Measurements from ENCODE around the gene ZNF892. TPM values are rescaled to one million over a fixed set of nuclear protein-coding genes. Genes with fewer than 3 reads are reported as not detected.

Gene ZNF892
- total RNA-seq, 2 experiments from 2014 or later, result 0.82 to 1.1 TPM

GRCh38 chr2:95179451-95179850 is 27.9 kb upstream of the ZNF892 start:
- CTCF ChIA-PET, result no interaction called here
- POLR2A ChIA-PET, result no interaction called here
- H3K9me3 Mint-ChIP-seq, result peaks cover 17% of the 10 kb centered on the region

DNA sequence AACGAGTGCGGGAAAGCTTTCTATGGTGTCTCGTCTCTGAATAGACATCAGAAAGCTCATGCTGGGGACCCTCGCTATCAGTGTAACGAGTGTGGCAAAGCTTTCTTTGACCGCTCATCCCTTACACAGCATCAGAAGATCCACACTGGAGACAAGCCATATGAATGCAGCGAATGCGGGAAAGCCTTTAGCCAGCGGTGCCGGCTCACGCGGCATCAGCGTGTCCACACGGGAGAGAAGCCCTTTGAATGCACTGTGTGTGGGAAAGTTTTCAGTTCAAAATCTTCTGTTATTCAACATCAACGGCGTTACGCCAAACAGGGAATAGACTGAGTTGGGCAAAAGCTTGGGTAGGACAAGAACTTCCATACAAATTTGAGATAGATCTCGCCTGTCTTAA is 25.5 kb upstream of the ZNF892 start:
- H3K4me1 Mint-ChIP-seq (ENCODE audit: low read depth), result no peaks in the 10 kb centered on the region
- CTCF ChIA-PET, result no interaction called here
- no peaks in the 10 kb centered on the region for H3K27me3 ChIP-seq (ENCODE audit: control insufficient read depth in 1 of 2, insufficient read depth in 2 of 2, low read length in 2 of 2)
- DNase-seq (no peak), ATAC-seq (ENCODE audit: poor library complexity) (no peak)
- peaks cover 25% of the 10 kb centered on the region for H3K9me3 Mint-ChIP-seq
- H3K4me1 ChIP-seq (ENCODE audit: insufficient read depth, low read length), result no peaks in the 10 kb centered on the region
- H3K9me3 ChIP-seq (ENCODE audit: control insufficient read depth in 1 of 2, insufficient read depth in 1 of 2, low read length in 2 of 2), result peaks cover 19 to 38% of the 10 kb centered on the region in 2 experiments
- H3K36me3 Mint-ChIP-seq (ENCODE audit: low read depth), result peaks cover 82% of the 10 kb centered on the region
- H3K27ac Mint-ChIP-seq, result no peak overlapping the region
- H3K27me3 Mint-ChIP-seq, result no peaks in the 10 kb centered on the region
- no peak overlapping the region for H3K4me3 Mint-ChIP-seq
- no peak overlapping the region for H3K4me3 ChIP-seq (ENCODE audit: low read length)
- H3K27ac ChIP-seq (ENCODE audit: low read depth in 1 of 2, low read length in 2 of 2), result no peak overlapping the region
- H3K36me3 ChIP-seq (ENCODE audit: insufficient read depth, low read length), result peaks cover 45% of the 10 kb centered on the region
- intact Hi-C loops (cut with DNase I, micrococcal nuclease), result no loop called here
- no peak for TF ChIP-seq CTCF (IDR thresholded peaks at IDR 0.05)
- POLR2A ChIA-PET, result no interaction called here

More at GRCh38 chr2:95179451-95179850, 27.9 kb upstream of the ZNF892 start:
- no peaks in the 10 kb centered on the region for H3K4me1 ChIP-seq (ENCODE audit: insufficient read depth, low read length)
- no peaks in the 10 kb centered on the region for H3K4me1 Mint-ChIP-seq (ENCODE audit: low read depth)
- no peak overlapping the region for H3K4me3 ChIP-seq (ENCODE audit: low read length)
- H3K27ac ChIP-seq (ENCODE audit: low read depth in 1 of 2, low read length in 2 of 2), result no peak overlapping the region
- TF ChIP-seq CTCF (IDR thresholded peaks at IDR 0.05), result no peak
- ATAC-seq (ENCODE audit: poor library complexity), result no peak
- no peak overlapping the region for H3K27ac Mint-ChIP-seq
- no peak overlapping the region for H3K4me3 Mint-ChIP-seq
- H3K9me3 ChIP-seq (ENCODE audit: control insufficient read depth in 1 of 2, insufficient read depth in 1 of 2, low read length in 2 of 2), result peaks cover 19 to 30% of the 10 kb centered on the region in 2 experiments
- H3K36me3 Mint-ChIP-seq (ENCODE audit: low read depth), result peaks cover 85% of the 10 kb centered on the region
- no peaks in the 10 kb centered on the region for H3K27me3 Mint-ChIP-seq
- intact Hi-C loops (cut with DNase I, micrococcal nuclease), result no loop called here
- H3K27me3 ChIP-seq (ENCODE audit: control insufficient read depth in 1 of 2, insufficient read depth in 2 of 2, low read length in 2 of 2), result no peaks in the 10 kb centered on the region
- H3K36me3 ChIP-seq (ENCODE audit: insufficient read depth, low read length), result peaks cover 48% of the 10 kb centered on the region
- no peak for DNase-seq

DNA sequence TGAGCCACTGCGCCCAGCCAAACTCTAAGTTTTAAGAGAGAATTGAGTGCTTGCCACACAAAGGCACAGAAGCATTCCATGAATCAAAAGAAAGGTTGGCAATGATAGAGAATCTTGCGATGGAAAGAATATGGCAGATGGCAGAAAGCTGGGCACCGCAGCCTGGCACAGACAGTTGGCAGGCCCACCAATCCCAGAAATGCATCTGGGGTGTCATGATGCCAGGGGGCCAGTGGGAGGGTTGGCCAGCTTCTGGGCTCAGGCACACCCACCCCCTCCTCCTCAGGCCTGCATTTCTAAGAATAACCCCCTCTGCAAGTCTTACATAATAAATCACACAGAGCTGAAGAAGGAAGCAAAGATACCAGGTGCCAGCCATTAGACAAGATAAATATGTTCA is 22.1 kb upstream of the ZNF892 start:
- H3K36me3 ChIP-seq (ENCODE audit: insufficient read depth, low read length), result peaks cover 21% of the 10 kb centered on the region
- H3K9me3 ChIP-seq (ENCODE audit: control insufficient read depth in 1 of 2, insufficient read depth in 1 of 2, low read length in 2 of 2), result peaks cover 19 to 33% of the 10 kb centered on the region in 2 experiments
- ATAC-seq (ENCODE audit: poor library complexity) (no peak), DNase-seq (no peak)
- no peak overlapping the region for H3K4me3 Mint-ChIP-seq
- H3K27me3 ChIP-seq (ENCODE audit: control insufficient read depth in 1 of 2, insufficient read depth in 2 of 2, low read length in 2 of 2), result no peaks in the 10 kb centered on the region
- peaks cover 49% of the 10 kb centered on the region for H3K36me3 Mint-ChIP-seq (ENCODE audit: low read depth)
- ChIA-PET POLR2A (no interaction called here), CTCF (no interaction called here)
- no peak overlapping the region for H3K27ac Mint-ChIP-seq
- no peak overlapping the region for H3K27ac ChIP-seq (ENCODE audit: low read depth in 1 of 2, low read length in 2 of 2)
- no peak overlapping the region for H3K4me3 ChIP-seq (ENCODE audit: low read length)
- peaks cover 6% of the 10 kb centered on the region for H3K27me3 Mint-ChIP-seq
- H3K9me3 Mint-ChIP-seq, result peaks cover 17% of the 10 kb centered on the region
- H3K4me1 Mint-ChIP-seq (ENCODE audit: low read depth), result no peaks in the 10 kb centered on the region
- TF ChIP-seq CTCF (IDR thresholded peaks at IDR 0.05), result no peak
- intact Hi-C loops (cut with DNase I, micrococcal nuclease), result no loop called here
- no peaks in the 10 kb centered on the region for H3K4me1 ChIP-seq (ENCODE audit: insufficient read depth, low read length)
